ENCODE results near the gene CCR5AS.
"Not testable (repeated sequence)": the region's sequence is repeated elsewhere in the genome, so short reads cannot be mapped to it uniquely, and the experiment has no call there.

Gene CCR5AS

GRCh38 chr3:46435081-46435726, 28.3 kb upstream of the CCR5AS start:
- Histone ChIP-seq H3K27me3 (replicated peaks in 2 of 5; ENCODE audit: control insufficient read depth in 4 of 5, insufficient read depth in 5 of 5, low read length in 4 of 5) (no peaks in the 10 kb centered on the region), H3K4me1 (ENCODE audit: control extremely low read depth in 1 of 4, control insufficient read depth in 4 of 4, insufficient read depth in 4 of 4, low read length in 3 of 4) (peaks cover 0 to 38% (median 2%) of the 10 kb centered on the region in 4 experiments), H3K9me3 (ENCODE audit: control extremely low read depth in 1 of 5, control insufficient read depth in 4 of 5, insufficient read depth in 2 of 5, low read depth in 1 of 5, low read length in 4 of 5) (peaks cover 0 to 11% (median 2%) of the 10 kb centered on the region in 5 experiments), H3K4me3 (ENCODE audit: control insufficient read depth in 1 of 7, extremely low read depth in 1 of 7, insufficient read depth in 4 of 7, low read depth in 2 of 7, low read length in 6 of 7) (no peak overlapping the region), H3K36me3 (ENCODE audit: control insufficient read depth in 4 of 4, insufficient read depth in 4 of 4, low read length in 3 of 4) (no peaks in the 10 kb centered on the region), H3K27ac (ENCODE audit: insufficient read depth in 1 of 2, low read depth in 1 of 2, low read length in 2 of 2, poor library complexity in 1 of 2, severe bottlenecking in 2 of 2) (no peak overlapping the region)
- CTCF ChIA-PET: interaction anchor here (1.0 kb wide), 1 partner anchor 27 kb away, joined by 4 read pairs; no protein-coding TSS in a partner anchor
- POLR2A ChIA-PET: interaction anchor here (0.6 kb wide), 1 partner anchor 26 kb away, joined by 3 read pairs; no protein-coding TSS in a partner anchor
- DNase-seq: no peak
- 89% methylated on average over 3 of the region's 3 CpGs for WGBS (ENCODE audit: insufficient coverage)

GRCh38 chr3:46433841-46434240, 27.0 kb upstream of the CCR5AS start:
- Histone ChIP-seq H3K4me3 (ENCODE audit: control insufficient read depth in 1 of 7, extremely low read depth in 1 of 7, insufficient read depth in 4 of 7, low read depth in 2 of 7, low read length in 6 of 7) (no peak overlapping the region), H3K27me3 (replicated peaks in 2 of 5; ENCODE audit: control insufficient read depth in 4 of 5, insufficient read depth in 5 of 5, low read length in 4 of 5) (no peaks in the 10 kb centered on the region), H3K27ac (ENCODE audit: insufficient read depth in 1 of 2, low read depth in 1 of 2, low read length in 2 of 2, poor library complexity in 1 of 2, severe bottlenecking in 2 of 2) (no peak overlapping the region), H3K9me3 (ENCODE audit: control extremely low read depth in 1 of 5, control insufficient read depth in 4 of 5, insufficient read depth in 2 of 5, low read depth in 1 of 5, low read length in 4 of 5) (peaks cover 0 to 11% (median 2%) of the 10 kb centered on the region in 5 experiments), H3K4me1 (ENCODE audit: control extremely low read depth in 1 of 4, control insufficient read depth in 4 of 4, insufficient read depth in 4 of 4, low read length in 3 of 4) (peaks cover 0 to 33% (median 2%) of the 10 kb centered on the region in 4 experiments), H3K36me3 (ENCODE audit: control insufficient read depth in 4 of 4, insufficient read depth in 4 of 4, low read length in 3 of 4) (no peaks in the 10 kb centered on the region)
- DNase-seq: no peak
- POLR2A ChIA-PET: no interaction called here
- no CpG with 5 or more reads among the region's 1 CpG for WGBS (ENCODE audit: insufficient coverage)
- CTCF ChIA-PET: interaction anchor here (1.0 kb wide), 1 partner anchor 14 kb away, joined by 3 read pairs; no protein-coding TSS in a partner anchor

GRCh38 chr3:46433118-46433517, 26.3 kb upstream of the CCR5AS start:
- H3K4me3 ChIP-seq (ENCODE audit: control insufficient read depth in 1 of 7, extremely low read depth in 1 of 7, insufficient read depth in 4 of 7, low read depth in 2 of 7, low read length in 6 of 7); H3K27me3 ChIP-seq (replicated peaks in 2 of 5; ENCODE audit: control insufficient read depth in 4 of 5, insufficient read depth in 5 of 5, low read length in 4 of 5); POLR2A ChIA-PET; H3K36me3 ChIP-seq (ENCODE audit: control insufficient read depth in 4 of 4, insufficient read depth in 4 of 4, low read length in 3 of 4); H3K27ac ChIP-seq (ENCODE audit: insufficient read depth in 1 of 2, low read depth in 1 of 2, low read length in 2 of 2, poor library complexity in 1 of 2, severe bottlenecking in 2 of 2): not testable (repeated sequence)
- peak; percentile 47 to 86 (median 61) for DNase-seq
- 56% methylated on average over 4 of the region's 4 CpGs for WGBS (ENCODE audit: insufficient coverage)
- Histone ChIP-seq H3K4me1 (ENCODE audit: control extremely low read depth in 1 of 4, control insufficient read depth in 4 of 4, insufficient read depth in 4 of 4, low read length in 3 of 4) (peaks cover 0 to 26% (median 0%) of the 10 kb centered on the region in 4 experiments), H3K9me3 (ENCODE audit: control extremely low read depth in 1 of 5, control insufficient read depth in 4 of 5, insufficient read depth in 2 of 5, low read depth in 1 of 5, low read length in 4 of 5) (peaks cover 0 to 11% (median 2%) of the 10 kb centered on the region in 5 experiments)
- CTCF ChIA-PET: interaction anchor here (1.0 kb wide), 2 partner anchors 11 to 13 kb away, joined by 3 read pairs; no protein-coding TSS in a partner anchor

GRCh38 chr3:46431905-46432304, 25.0 kb upstream of the CCR5AS start:
- WGBS (ENCODE audit: insufficient coverage): 100% methylated on average over 1 of the region's 5 CpGs
- CTCF ChIA-PET: interaction anchor here (1.0 kb wide), 1 partner anchor 12 kb away, joined by 3 read pairs; no protein-coding TSS in a partner anchor

GRCh38 chr3:46430879-46431278, 24.0 kb upstream of the CCR5AS start:
- DNase-seq; H3K27ac ChIP-seq (ENCODE audit: insufficient read depth in 1 of 2, low read depth in 1 of 2, low read length in 2 of 2, poor library complexity in 1 of 2, severe bottlenecking in 2 of 2); H3K27me3 ChIP-seq (replicated peaks in 2 of 5; ENCODE audit: control insufficient read depth in 4 of 5, insufficient read depth in 5 of 5, low read length in 4 of 5); POLR2A ChIA-PET; H3K4me3 ChIP-seq (ENCODE audit: control insufficient read depth in 1 of 7, extremely low read depth in 1 of 7, insufficient read depth in 4 of 7, low read depth in 2 of 7, low read length in 6 of 7); H3K36me3 ChIP-seq (ENCODE audit: control insufficient read depth in 4 of 4, insufficient read depth in 4 of 4, low read length in 3 of 4): not testable (repeated sequence)
- CTCF ChIA-PET: interaction anchor here (1.0 to 1.2 kb wide), 2 partner anchors 13 to 62 kb away, joined by 3 read pairs; no protein-coding TSS in a partner anchor
- WGBS (ENCODE audit: insufficient coverage): no CpG with 5 or more reads among the region's 1 CpG
- peaks cover 0 to 11% (median 3%) of the 10 kb centered on the region in 5 experiments for H3K9me3 ChIP-seq (ENCODE audit: control extremely low read depth in 1 of 5, control insufficient read depth in 4 of 5, insufficient read depth in 2 of 5, low read depth in 1 of 5, low read length in 4 of 5)
- peaks cover 0 to 36% (median 6%) of the 10 kb centered on the region in 4 experiments for H3K4me1 ChIP-seq (ENCODE audit: control extremely low read depth in 1 of 4, control insufficient read depth in 4 of 4, insufficient read depth in 4 of 4, low read length in 3 of 4)

More at GRCh38 chr3:46431905-46432304, 25.0 kb upstream of the CCR5AS start:
- Histone ChIP-seq H3K4me1 (ENCODE audit: control extremely low read depth in 1 of 4, control insufficient read depth in 4 of 4, insufficient read depth in 4 of 4, low read length in 3 of 4) (peaks cover 0 to 26% (median 0%) of the 10 kb centered on the region in 4 experiments), H3K9me3 (ENCODE audit: control extremely low read depth in 1 of 5, control insufficient read depth in 4 of 5, insufficient read depth in 2 of 5, low read depth in 1 of 5, low read length in 4 of 5) (peaks cover 0 to 11% (median 2%) of the 10 kb centered on the region in 5 experiments)
- H3K4me3 ChIP-seq (ENCODE audit: control insufficient read depth in 1 of 7, extremely low read depth in 1 of 7, insufficient read depth in 4 of 7, low read depth in 2 of 7, low read length in 6 of 7); POLR2A ChIA-PET; H3K36me3 ChIP-seq (ENCODE audit: control insufficient read depth in 4 of 4, insufficient read depth in 4 of 4, low read length in 3 of 4); DNase-seq; H3K27ac ChIP-seq (ENCODE audit: insufficient read depth in 1 of 2, low read depth in 1 of 2, low read length in 2 of 2, poor library complexity in 1 of 2, severe bottlenecking in 2 of 2); H3K27me3 ChIP-seq (replicated peaks in 2 of 5; ENCODE audit: control insufficient read depth in 4 of 5, insufficient read depth in 5 of 5, low read length in 4 of 5): not testable (repeated sequence)

- CTCF ChIA-PET: interaction anchor here (0.6 to 2.8 kb wide), 8 partner anchors 8 to 75 kb away, joined by 3 to 8 read pairs (median 3); partner anchors contain the start of genes CCR5AS and CCRL2
- H3K36me3 ChIP-seq (ENCODE audit: control insufficient read depth in 4 of 4, insufficient read depth in 4 of 4, low read length in 3 of 4): no peaks in the 10 kb centered on the region
- no peak for DNase-seq
- H3K27ac ChIP-seq (ENCODE audit: insufficient read depth in 1 of 2, low read depth in 1 of 2, low read length in 2 of 2, poor library complexity in 1 of 2, severe bottlenecking in 2 of 2): no peak overlapping the region
- H3K4me3 ChIP-seq (ENCODE audit: control insufficient read depth in 1 of 7, extremely low read depth in 1 of 7, insufficient read depth in 4 of 7, low read depth in 2 of 7, low read length in 6 of 7): no peak overlapping the region
- WGBS (ENCODE audit: insufficient coverage): 100% methylated on average over 1 of the region's 5 CpGs
- H3K27me3 ChIP-seq (replicated peaks in 2 of 5; ENCODE audit: control insufficient read depth in 4 of 5, insufficient read depth in 5 of 5, low read length in 4 of 5): no peaks in the 10 kb centered on the region
- peaks cover 0 to 37% (median 6%) of the 10 kb centered on the region in 4 experiments for H3K4me1 ChIP-seq (ENCODE audit: control extremely low read depth in 1 of 4, control insufficient read depth in 4 of 4, insufficient read depth in 4 of 4, low read length in 3 of 4)
- H3K9me3 ChIP-seq (ENCODE audit: control extremely low read depth in 1 of 5, control insufficient read depth in 4 of 5, insufficient read depth in 2 of 5, low read depth in 1 of 5, low read length in 4 of 5): peaks cover 0 to 11% (median 3%) of the 10 kb centered on the region in 5 experiments
- POLR2A ChIA-PET: no interaction called here
Observed at GRCh38 chr3:46429671-46430070, 22.8 kb upstream of the CCR5AS start.

GRCh38 chr3:46429250-46429649, 22.4 kb upstream of the CCR5AS start:
- ChIA-PET POLR2A (no interaction called here), CTCF (interaction anchor here (0.6 to 2.8 kb wide), 9 partner anchors 9 to 201 kb away, joined by 3 to 8 read pairs (median 3); partner anchors contain the start of genes CCR5AS and CCRL2)
- no peaks in the 10 kb centered on the region for H3K27me3 ChIP-seq (replicated peaks in 2 of 5; ENCODE audit: control insufficient read depth in 4 of 5, insufficient read depth in 5 of 5, low read length in 4 of 5)
- H3K9me3 ChIP-seq (ENCODE audit: control extremely low read depth in 1 of 5, control insufficient read depth in 4 of 5, insufficient read depth in 2 of 5, low read depth in 1 of 5, low read length in 4 of 5): peaks cover 0 to 11% (median 3%) of the 10 kb centered on the region in 5 experiments
- no peaks in the 10 kb centered on the region for H3K36me3 ChIP-seq (ENCODE audit: control insufficient read depth in 4 of 4, insufficient read depth in 4 of 4, low read length in 3 of 4)
- H3K27ac ChIP-seq (ENCODE audit: insufficient read depth in 1 of 2, low read depth in 1 of 2, low read length in 2 of 2, poor library complexity in 1 of 2, severe bottlenecking in 2 of 2): no peak overlapping the region
- H3K4me1 ChIP-seq (ENCODE audit: control extremely low read depth in 1 of 4, control insufficient read depth in 4 of 4, insufficient read depth in 4 of 4, low read length in 3 of 4): peaks cover 0 to 36% (median 6%) of the 10 kb centered on the region in 4 experiments
- WGBS (ENCODE audit: insufficient coverage): 98% methylated on average over 5 of the region's 5 CpGs
- DNase-seq: no peak
- H3K4me3 ChIP-seq (ENCODE audit: control insufficient read depth in 1 of 7, extremely low read depth in 1 of 7, insufficient read depth in 4 of 7, low read depth in 2 of 7, low read length in 6 of 7): no peak overlapping the region
